NCI-H2107 treated with DMSO at 0.1 percent for 48 hours (cell line): Measurements from ENCODE around the gene POU2F3.

Experiments used
- DNase-seq: peaks from one replicate; lab custom pipeline; 2025; ENCODE audit not compliant: unreplicated experiment; lab: John Stamatoyannopoulos, UW

Gene POU2F3

DNA sequence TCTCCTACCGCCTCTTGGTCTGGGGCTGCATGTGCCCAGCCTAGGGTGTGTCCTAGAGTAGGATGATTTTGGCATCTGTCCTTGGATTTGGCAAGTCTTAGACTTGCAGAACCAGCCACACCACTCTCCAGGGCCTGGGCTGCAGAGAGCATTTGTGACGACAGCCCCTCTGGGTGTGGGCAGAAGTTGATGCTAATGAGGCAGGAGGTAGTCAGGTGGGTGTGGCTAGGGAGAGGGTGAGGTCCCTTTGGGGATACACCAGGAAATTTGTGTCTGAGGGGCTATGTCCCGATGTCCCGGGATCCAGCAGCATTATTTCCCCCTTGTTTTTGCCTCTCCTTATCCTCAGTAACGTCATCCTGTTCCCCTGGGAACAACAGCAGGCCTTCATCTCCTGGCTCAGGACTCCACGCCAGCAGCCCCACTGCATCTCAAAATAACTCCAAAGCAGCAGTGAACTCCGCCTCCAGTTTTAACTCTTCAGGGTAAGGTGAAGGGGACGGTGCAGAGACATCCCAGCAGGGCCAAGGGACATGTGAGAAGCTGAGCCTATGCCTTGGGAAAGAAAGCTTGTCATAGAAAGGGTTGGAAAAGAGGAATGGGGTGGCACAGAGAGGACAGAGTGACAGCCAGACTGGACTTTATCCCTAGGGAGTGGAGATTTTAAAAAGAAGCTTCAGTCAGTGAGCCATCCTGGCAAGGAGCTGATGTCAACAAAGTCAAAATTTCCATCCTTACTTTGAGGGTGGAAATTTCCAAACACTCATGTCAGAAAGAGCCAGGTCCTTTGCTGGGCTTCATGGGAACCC lies 77.1 kb downstream of the POU2F3 start:
- no peak for DNase-seq

DNA sequence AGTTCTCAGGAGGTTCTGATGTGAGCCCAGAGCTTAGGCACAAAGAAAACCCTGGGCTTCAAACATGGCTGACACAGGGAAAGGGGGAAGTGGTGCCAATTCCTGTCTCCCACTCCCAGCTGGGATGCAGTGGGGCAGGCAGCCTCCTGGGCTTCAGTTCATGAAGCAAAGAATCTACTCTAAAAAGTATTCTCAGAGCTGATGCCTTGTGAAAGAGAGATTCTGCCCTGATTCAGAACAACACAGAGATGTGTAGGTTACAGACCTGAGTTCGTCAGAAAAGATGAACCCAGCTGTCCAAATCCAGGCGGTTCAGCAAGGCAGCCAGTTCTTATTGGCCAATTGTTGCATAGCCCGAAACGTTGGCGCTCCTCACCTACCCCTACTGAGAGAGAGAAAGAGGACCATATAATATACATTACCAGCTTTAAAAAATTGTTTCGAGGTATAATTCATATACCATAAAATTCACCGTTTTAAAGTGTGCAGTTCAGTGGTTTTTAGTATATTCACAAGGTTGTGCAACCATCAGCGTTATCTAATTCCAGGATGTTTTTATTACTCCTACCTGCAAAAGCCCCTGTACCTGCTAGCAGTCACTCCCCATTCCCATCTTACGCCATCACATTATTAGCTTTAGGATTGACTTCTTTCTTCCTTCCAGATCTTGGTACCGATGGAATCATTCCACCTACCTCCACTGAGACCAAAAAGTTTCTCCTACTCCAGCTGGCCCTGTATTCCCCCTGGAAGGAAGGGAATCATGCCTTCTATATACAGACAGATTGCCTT lies 77.9 kb downstream of the POU2F3 start:
- DNase-seq: no peak

DNA sequence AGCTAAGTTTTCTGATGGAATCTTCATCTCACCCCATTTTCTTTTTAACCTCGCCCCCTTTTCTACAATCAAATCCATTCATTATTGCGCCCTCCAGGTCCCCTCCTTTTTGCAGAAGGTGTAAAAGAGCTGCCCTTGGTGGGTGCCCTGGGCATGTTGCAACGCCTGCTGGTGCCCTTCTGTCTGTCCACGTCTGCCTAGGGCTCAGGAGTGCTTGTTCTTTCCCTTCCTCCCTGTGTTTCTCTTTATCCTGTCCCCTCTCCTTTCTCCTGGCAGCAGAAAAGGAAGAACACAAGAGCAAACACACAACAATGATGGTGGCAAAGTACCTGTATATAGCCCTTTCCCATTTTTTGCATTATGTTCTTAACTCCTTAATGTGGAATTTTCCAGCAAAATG lies 79.0 kb downstream of the POU2F3 start:
- no peak for DNase-seq

DNA sequence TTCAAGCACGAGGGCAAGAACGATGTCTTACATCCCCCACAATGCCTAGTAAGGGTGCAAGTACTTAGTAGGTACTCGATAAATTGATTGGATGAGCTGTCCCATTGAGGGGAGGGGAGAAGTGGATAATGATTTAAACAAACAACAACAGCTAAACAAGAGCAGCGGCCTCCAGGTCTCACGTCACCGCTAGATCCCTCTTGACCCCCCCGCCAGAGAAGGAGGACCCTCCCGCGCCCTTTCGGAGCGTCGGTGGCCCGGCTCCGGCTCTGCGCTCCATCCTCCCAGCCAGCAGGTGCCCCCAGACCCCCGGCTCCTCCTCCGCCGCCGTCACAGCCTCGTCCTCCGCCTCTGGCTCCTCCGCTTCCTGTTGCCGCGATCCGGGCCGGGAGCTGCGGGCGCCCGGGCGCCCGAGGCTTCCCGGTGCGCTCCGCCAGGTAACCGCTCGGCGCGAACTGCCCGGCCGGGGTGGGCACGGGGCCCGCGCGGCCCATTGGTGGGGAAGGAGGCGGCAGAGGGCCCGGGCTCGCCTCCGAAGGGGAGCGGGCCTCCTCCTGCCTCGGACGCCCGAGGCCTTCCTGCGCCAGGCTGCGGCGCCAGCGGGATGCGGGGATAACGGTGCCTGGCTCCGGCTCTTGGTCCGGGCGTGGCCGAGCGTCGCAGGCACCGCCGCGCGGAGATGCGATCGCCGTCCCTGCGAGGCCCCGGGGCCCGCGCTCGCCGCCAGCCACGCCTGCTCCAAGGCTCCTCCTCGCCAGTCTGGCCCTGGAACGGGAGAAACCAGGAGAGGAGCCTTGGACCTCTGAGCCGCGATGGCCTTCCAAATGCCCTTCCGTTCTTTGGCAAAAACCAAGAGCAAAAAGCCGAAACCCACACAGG lies 85.2 kb downstream of the POU2F3 start, which contains the start of gene TLCD5:
Gene TLCD5, plus strand, starts transcription at position 368 of the 879 bp plus-strand sequence. CDS start 2,143 bp downstream, outside the sequence.
- peak; percentile 57 for DNase-seq

DNA sequence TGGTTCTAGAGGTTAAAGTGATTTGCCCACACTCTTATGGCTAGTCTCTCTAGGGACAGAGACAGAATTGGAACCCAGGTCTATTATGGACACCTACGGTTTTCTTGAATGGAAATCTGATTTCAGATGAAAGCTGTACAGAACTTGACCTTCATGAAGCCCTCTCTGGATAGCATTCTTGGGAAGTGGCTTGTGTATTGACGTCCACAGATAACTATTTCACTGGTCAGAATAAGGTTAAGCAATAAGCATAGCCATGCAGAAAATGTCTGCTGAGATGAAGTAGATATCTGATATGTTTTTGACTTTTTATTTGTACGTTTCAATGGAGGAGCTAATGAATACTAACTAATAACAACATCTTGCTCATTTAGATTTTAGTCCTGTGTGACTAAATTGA lies 86.3 kb downstream of the POU2F3 start:
- no peak for DNase-seq

DNA sequence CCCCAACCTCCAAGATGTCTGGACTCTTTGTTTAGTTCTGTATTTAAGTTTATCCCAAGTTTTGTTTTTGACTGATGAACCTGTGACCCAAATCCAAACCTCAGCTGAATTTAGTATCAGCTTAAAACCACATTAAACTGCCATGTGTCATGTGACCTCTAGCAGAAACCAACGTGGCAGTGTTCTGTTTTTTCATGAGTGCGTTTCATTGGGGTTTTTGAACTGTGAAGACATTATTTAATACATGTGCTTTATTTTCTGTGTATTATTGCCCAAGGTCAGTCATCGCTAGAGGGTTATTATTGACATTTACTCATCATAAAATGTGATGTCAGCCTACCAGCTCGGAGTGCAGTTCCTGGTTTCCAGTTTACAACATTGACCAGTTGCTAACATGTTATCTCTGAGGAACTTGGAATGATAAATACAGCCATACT lies 86.9 kb downstream of the POU2F3 start:
- no peak for DNase-seq

DNA sequence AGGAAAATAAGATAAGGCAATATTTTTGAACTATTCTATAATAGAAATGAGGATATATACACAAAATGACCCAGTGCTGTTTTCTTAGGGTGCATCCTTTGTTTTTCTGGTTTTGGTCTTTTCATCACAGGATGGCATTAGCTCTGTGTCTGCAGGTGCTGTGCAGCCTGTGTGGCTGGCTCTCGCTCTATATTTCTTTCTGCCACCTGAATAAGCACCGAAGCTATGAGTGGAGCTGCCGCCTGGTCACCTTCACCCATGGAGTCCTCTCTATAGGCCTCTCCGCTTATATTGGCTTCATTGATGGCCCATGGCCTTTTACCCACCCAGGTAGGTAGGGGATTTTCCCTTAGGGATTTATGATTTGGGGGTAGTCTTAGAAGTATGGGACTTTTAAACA lies 87.4 kb downstream of the POU2F3 start:
- DNase-seq: no peak

DNA sequence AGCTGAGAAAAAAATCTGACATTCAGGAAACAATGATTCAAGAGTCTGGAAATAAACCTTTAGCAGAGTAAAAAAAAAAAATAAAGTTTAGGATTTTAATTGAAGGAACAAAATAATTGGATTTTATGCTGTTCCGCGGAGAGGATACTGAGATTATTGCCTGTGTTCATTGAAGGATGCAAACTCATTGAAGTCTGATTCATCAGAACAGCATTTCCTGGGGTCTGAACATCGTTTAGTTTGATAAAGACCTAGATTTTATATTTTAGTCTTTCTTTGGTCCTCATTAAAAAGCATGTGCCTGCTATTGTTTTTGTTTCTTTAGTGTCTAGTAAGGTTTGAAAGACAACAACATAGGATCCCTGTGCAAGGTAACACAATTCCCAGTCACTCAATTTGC lies 89.6 kb downstream of the POU2F3 start:
- no peak for DNase-seq

DNA sequence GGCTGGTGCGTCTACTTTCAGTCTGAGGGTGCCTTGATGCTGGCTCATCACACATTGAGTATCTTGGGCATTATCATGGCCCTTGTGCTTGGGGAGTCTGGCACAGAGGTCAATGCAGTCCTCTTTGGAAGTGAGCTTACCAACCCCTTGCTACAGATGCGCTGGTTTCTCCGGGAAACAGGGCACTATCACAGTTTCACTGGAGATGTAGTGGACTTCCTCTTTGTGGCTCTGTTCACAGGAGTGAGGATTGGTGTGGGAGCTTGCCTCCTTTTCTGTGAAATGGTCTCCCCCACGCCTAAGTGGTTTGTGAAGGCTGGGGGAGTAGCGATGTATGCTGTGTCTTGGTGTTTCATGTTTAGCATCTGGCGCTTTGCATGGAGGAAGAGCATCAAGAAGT lies 90.1 kb downstream of the POU2F3 start:
- no peak for DNase-seq

DNA sequence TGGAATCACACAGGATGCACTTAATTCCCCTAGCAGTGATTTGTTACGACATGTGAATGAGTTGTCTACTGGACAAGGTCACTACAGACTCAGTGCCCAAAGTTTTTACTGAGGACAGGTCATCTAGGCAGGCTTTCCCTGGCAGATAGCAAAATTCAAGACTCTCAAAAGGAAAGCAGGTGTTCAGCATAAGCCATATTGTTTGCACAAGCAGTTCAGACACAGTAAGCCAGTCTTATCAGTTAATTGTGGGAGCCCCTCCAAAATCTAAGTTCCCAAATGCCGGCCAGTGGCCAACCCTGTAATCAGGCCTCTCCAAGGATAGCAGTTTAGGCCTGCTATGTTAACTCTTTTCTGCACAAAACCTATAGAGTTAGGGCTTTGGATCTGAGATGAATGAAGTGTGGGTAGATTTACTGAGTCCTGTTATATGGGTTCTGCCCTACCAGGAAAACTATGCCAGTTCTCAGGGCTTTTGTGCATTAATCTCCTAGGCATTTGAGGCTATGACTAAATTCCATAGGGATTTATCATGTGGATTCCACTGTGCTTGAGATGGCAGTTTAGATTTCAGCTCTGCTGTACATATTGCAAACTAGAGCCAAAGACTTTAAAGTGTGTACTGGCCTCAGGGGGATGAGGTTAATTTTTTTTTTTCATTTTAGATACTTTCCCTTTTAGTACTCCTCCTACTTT lies 91.5 kb downstream of the POU2F3 start:
- no peak for DNase-seq

DNA sequence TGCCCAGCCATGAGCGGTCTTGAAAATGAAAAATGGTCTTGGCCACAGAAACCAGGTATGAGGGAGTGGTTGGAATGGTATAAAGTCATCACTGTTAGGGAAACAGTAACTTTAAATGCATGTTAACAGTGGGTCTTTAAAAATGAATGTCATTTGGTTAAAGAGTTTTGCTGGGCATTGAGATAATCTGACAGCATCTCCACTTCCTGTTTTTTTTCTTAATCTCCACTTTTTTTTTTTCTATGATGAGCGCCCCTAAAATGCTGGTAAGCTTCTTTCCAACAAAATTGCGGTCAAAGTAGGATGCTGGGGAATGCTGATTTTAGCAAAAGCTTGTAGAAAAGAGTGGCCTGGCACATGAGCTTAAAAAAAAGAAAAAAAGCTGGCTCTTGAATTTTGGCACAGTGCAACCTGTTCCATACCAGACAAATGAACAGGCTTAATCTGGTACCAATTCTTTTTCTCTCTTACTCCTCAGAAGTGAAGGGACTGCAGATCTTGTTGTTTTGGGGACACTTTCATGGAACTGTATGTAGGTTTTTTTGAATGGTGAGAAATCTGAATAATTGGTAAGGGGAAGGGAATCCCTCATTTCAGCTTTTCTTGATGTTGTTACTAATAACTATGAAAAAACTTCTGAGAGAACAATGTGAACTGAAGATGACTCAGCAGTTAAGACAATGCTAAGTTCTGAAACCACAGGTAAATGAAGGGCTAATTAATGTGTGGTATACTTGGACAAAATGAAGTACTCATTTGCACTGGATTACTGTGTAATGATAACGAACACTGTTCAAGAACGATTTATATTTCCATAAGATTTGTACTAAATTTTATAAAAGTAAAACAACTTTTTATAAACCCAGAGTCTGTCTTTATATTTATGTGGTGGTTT lies 93.1 kb downstream of the POU2F3 start:
- no peak for DNase-seq

DNA sequence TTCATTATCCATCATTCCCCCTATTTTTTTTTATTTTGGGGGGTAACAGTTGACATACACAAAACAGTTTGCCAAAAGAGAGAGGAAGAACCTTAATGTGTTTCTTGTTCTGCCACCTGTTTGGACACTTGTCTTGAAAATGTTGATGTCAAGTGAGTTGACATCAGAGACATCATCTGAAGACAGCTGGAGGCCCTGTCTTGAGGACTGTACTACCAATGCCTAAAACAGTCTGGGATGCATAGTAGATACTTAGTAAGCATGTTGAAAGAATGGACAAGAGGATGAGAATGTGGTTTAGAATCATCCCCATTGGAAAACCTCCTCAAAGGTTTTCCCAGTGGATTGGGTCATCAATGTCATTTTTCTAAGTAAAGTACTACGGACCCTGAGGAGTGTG lies 93.9 kb downstream of the POU2F3 start:
- no peak for DNase-seq

DNA sequence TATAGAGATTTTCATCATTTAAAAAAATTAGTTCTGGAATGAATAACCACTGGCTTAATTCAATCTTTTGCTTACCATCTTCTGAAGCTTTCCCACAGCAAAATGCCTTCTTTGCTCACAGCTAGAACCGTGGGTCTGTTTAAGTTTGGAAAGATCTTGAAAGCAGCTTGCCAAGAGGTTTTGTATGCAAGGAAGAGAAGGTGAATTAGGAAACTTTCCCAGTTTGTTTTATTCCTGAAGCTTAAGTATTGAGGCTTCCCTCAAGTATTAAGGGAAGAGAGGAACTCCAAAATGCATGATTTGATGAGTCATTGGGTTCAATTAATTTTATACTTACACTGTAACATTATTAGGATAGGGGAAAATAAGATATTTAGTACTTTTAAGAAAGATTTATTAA lies 94.4 kb downstream of the POU2F3 start:
- no peak for DNase-seq

DNA sequence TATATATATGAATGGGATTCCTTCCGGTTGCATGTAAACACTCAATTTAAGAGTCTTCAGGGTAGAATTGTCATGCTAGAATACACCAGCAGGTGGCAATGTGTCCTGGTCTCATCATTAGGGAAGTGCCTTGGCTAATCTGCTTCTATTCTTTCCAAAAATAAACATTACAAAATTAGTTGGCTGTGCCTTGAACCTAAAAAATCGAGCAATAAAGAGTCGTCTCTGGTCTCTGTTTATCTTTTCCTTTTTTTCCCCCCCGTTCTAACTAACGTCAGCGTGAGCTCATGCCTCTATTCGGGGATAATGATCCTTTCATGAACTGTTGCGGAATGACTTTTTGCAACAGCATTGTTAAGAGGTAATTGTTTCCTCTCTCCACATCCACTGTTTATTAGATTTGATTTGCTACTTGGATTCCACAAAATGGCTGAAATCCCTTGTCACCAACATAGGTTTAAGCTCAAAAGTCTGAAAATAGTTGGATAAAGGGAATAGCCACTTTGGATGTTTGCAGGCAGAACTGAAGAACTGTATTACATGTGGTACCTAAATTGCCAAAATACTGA lies 95.0 kb downstream of the POU2F3 start:
- DNase-seq: peak; percentile 83

DNA sequence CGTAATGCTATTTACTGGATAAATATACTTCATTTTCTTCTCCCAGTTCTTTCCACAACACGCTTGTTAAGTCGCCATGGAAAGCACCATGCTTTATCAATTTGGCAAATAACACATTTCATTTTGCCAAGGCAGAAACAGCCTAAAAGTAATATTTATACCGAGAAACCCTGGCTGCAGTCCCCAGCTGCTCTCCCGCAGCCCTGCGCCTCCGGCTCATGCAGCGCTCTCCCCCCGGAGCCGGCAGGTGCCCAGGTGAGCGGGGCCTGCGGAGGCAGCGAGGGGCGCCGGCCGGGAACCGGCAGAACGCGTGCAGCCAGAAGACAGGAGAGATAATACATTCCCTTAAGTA lies 95.6 kb downstream of the POU2F3 start:
- no peak for DNase-seq

DNA sequence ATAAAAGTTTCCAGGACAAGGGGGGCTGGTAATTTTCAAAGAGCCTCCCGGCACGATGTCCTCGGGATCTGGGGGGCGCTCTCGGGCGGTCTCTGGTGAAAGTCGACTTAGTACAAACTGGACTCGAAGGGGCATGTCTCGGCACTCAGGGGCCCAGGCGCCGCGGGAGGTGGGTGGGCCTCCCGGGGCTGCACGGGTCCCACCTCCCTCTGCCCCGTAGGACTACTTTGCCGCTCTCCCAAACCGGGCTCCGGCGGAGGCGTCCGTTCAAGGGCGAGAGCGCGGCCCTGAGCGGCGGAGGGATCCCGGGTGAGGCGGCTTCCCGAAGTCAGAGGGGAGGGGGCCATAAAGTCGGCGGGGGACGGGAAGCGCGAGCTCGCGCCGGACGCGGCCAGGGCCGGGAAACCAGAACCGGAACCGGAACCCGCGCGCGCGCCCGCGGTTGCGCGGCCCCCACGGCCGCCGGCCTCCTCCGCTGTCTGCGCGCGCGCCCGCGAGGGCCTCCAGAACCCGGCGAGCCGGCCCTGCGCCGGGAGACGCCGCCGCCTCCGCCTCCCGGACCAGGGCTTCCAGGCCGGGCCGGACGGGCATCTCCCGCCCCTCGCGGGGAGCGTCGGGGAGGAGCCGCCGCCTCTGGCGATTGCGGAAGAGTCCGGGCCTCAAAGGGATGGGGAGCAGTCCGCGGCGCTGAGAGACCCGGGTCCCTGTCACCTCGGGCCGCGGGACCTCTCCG lies 96.1 kb downstream of the POU2F3 start, which contains the start of gene ARHGEF12:
Gene ARHGEF12, plus strand, starts transcription at position 506 of the 733 bp plus-strand sequence. CDS start 831 bp downstream, outside the sequence.
- DNase-seq: peak; percentile 44

DNA sequence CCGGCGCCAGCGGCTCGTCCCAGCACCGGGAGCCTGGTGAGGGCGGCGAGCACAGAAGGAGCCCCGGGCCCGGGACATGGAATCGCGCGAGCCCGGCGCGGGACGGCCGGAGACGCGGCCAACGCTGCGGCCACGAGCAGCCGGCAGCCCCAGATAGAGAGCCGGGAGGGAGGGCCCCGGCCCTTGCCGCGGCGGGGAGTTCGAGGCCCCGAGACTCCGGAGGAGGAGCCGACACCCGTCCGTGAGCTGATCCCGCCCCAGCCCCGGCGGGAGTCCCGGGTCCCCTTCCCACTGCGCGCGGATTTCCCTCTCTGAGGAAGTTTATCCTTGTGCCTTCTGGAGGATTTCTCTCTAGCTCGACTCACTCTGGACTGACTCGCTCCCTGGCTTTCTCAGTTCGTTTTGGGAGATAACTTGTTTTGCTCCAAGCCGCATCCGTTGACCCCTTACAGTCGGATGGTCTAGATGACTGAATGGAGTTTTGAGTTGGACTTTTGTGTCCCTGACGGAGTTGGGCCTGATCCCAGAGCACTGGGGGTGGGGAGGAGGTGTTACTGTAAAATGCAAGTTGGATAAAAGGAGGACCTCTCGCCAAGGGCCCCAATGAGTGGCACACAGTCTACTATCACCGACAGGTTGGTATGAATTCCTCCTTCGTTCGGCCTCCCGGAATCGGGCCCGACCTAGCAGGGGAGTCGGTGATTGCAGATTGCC lies 96.9 kb downstream of the POU2F3 start:
- DNase-seq: no peak
